HepG2 (cell line): ENCODE measurements around the gene SAPCD1. TPM values are rescaled to one million over a fixed set of nuclear protein-coding genes. Genes with fewer than 3 reads are reported as not detected.

Experiments used
- BCL6 ChIP-seq: IDR thresholded peaks from 2 replicates; pipeline ENCODE4 v1.6.1; 2016; ENCODE audit warnings: missing genetic modification reagents, missing compliant biosample characterization
- GABPB1 ChIP-seq: IDR thresholded peaks from 2 replicates; pipeline ENCODE4 v1.6.1; 2016; ENCODE audit warnings: mild to moderate bottlenecking, missing genetic modification reagents, moderate library complexity, missing compliant biosample characterization
- HNRNPL ChIP-seq: fragments of 200-400 bp; formaldehyde crosslinking; IDR thresholded peaks from 2 replicates; pipeline ENCODE4 v1.6.1; 2017; ENCODE audit warnings: mild to moderate bottlenecking, low read depth, low read length
- KLF13 ChIP-seq: sonication (generic); formaldehyde crosslinking; IDR thresholded peaks from 2 replicates; pipeline ENCODE4 v1.4.0; 2020; ENCODE audit warnings: mild to moderate bottlenecking, missing genetic modification reagents
- LCORL ChIP-seq, 2 experiments: fragments of 450-650 bp in 1 of 2; sonication (generic) in 1 of 2; formaldehyde crosslinking in 1 of 2; IDR thresholded peaks; 2 replicates each; pipeline versions ENCODE4 v1.5.0 to v1.6.1; 2017 to 2020; ENCODE audit warnings: antibody characterized with exemption in 1 of 2, missing genetic modification reagents in 1 of 2
- SALL1 ChIP-seq: sonication (generic); formaldehyde crosslinking; IDR thresholded peaks from 2 replicates; pipeline ENCODE4 v1.8.0; 2022; ENCODE audit warnings: mild to moderate bottlenecking, missing genetic modification reagents
- SP1 ChIP-seq, 2 experiments: fragments of 450-650 bp in 1 of 2; sonication (generic) in 1 of 2; formaldehyde crosslinking in 1 of 2; IDR thresholded peaks; 2 replicates each; pipeline versions ENCODE4 v1.4.0 to v1.6.1; 2016 to 2020; ENCODE audit warnings: missing genetic modification reagents in 1 of 2
- SRSF1 ChIP-seq: fragments of 200-400 bp; formaldehyde crosslinking; optimal IDR thresholded peaks from 2 replicates; pipeline ENCODE3; 2017; ENCODE audit warnings: mild to moderate bottlenecking, low read depth, low read length, moderate library complexity
- ZBED4 ChIP-seq: sonication (generic); formaldehyde crosslinking; IDR thresholded peaks from 2 replicates; pipeline ENCODE4 v1.4.0; 2020; ENCODE audit warnings: missing genetic modification reagents, borderline replicate concordance
- ZNF292 ChIP-seq: sonication (generic); formaldehyde crosslinking; IDR thresholded peaks from 2 replicates; pipeline ENCODE4 v1.8.1; 2022; ENCODE audit warnings: mild to moderate bottlenecking, low read depth, missing genetic modification reagents, borderline replicate concordance
- ZNF318 ChIP-seq: sonication (generic); formaldehyde crosslinking; IDR thresholded peaks from 2 replicates; pipeline ENCODE4 v1.4.0; 2020; ENCODE audit warnings: mild to moderate bottlenecking, missing genetic modification reagents
- ZNF572 ChIP-seq: sonication (generic); formaldehyde crosslinking; IDR thresholded peaks from 2 replicates; pipeline ENCODE4 v1.5.1; 2020; ENCODE audit warnings: mild to moderate bottlenecking, missing genetic modification reagents
- ZNF768 ChIP-seq: sonication (generic); formaldehyde crosslinking; IDR thresholded peaks from 2 replicates; pipeline ENCODE4 v1.4.0; 2020; ENCODE audit warnings: missing genetic modification reagents
- ZNF781 ChIP-seq: sonication (generic); formaldehyde crosslinking; IDR thresholded peaks from 2 replicates; pipeline ENCODE4 v1.5.1; 2020; ENCODE audit warnings: borderline replicate concordance, mild to moderate bottlenecking, missing genetic modification reagents; ENCODE audit errors: not compliant biosample characterization
- polyA plus RNA-seq, 8 experiments: library from polyadenylated mRNA; depleted of rRNA in 3 of 8; stranded (reverse) in 7 of 8; unstranded in 1 of 8; fragments of >200 nt; fragmentation: Illumina TruSeq in 4 of 8; extraction: Trizol in 4 of 8; gene quantifications; 2 replicates each; pipeline versions ENCODE4 v1.2.1 to v1.2.3, GENCODE V29; 2011 to 2016; ENCODE audit warnings: low read depth in 4 of 8, missing spikeins in 1 of 8, mixed read lengths in 1 of 8; ENCODE audit not compliant: insufficient read depth in 1 of 8
- total RNA-seq, 5 experiments: library from RNA; depleted of rRNA; stranded (reverse); fragments of >200 nt; fragmentation: Illumina TruSeq; extraction: Trizol; gene quantifications; 2 replicates each; pipeline ENCODE4 v1.2.3, GENCODE V29; 2016; ENCODE audit warnings: low read depth in 1 of 5
- TF ChIP-seq, protein P1 (sequence below): sonication (generic); formaldehyde crosslinking; IDR thresholded peaks from 2 replicates; pipeline ENCODE4 v1.4.0; 2020; ENCODE audit warnings: mild to moderate bottlenecking, missing genetic modification reagents

Gene SAPCD1
- total and polyA plus RNA-seq, 2 of the 13 experiments (the other 11 are each of a cell fraction or from before 2014, with no cell fraction given): 2.5 to 3.9 TPM

GRCh38 chr6:31775633-31776484, 13.4 kb downstream of the SAPCD1 start (continued):
- TF ChIP-seq HNRNPL (peak; percentile 96), BCL6 (CRISPR knock-in tag) (peak; percentile 97), KLF13 (CRISPR knock-in tag) (no peak), GABPB1 (peak; percentile 48; the same call in 1 of the 2 replicates), LCORL (IDR thresholded peaks at IDR 0.05) (no peak), LCORL (CRISPR knock-in tag; IDR thresholded peaks at IDR 0.05) (peak; percentile 73; the same call in 1 of the 2 replicates), ZNF292 (CRISPR knock-in tag) (peak; percentile 9; the same call in 1 of the 2 replicates), ZNF781 (CRISPR knock-in tag) (peak; percentile 40), ZNF572 (peak; percentile 88; the same call in 1 of the 2 replicates), SRSF1 (no peak), ZNF318 (CRISPR knock-in tag) (0 out of 2 replicates have a peak, but pooled peaks have one; percentile 30), ZNF768 (no peak), SP1 (IDR thresholded peaks at IDR 0.05) (no peak), SP1 (CRISPR knock-in tag; IDR thresholded peaks at IDR 0.05) (no peak), SALL1 (0 out of 2 replicates have a peak, but pooled peaks have one; percentile 7), ZBED4 (CRISPR knock-in tag) (peak; percentile 44; the same call in 1 of the 2 replicates)
- TF ChIP-seq, protein P1, sequence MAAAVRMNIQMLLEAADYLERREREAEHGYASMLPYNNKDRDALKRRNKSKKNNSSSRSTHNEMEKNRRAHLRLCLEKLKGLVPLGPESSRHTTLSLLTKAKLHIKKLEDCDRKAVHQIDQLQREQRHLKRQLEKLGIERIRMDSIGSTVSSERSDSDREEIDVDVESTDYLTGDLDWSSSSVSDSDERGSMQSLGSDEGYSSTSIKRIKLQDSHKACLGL (CRISPR knock-in tag): peak; percentile 59; the same call in 1 of the 2 replicates
